HUES6 (cell line): ENCODE measurements around the gene BCAS3.

Experiments used
- H3K27ac ChIP-seq: 2 replicates; pipeline ENCODE4 v1.7.0; 2013; ENCODE audit warnings: low read depth, mild to moderate bottlenecking, low read length, inconsistent platforms
- H3K27me3 ChIP-seq: 2 replicates; pipeline ENCODE4 v1.6.1; 2013; ENCODE audit warnings: low read length; ENCODE audit not compliant: control insufficient read depth, insufficient read depth
- H3K36me3 ChIP-seq: 2 replicates; pipeline ENCODE4 v1.6.1; 2013; ENCODE audit warnings: low read length; ENCODE audit not compliant: control insufficient read depth, insufficient read depth
- H3K4me1 ChIP-seq: 2 replicates; pipeline ENCODE4 v1.6.1; 2013; ENCODE audit warnings: low read length; ENCODE audit not compliant: control insufficient read depth, insufficient read depth
- H3K4me3 ChIP-seq: 2 replicates; pipeline ENCODE4 v1.5.1; 2013; ENCODE audit warnings: low read depth, low read length
- H3K9ac ChIP-seq: one replicate; pipeline ENCODE4 v1.6.1; 2013; ENCODE audit warnings: mild to moderate bottlenecking, low read length
- H3K9me3 ChIP-seq: 2 replicates; pipeline ENCODE4 v1.6.1; 2013; ENCODE audit warnings: low read depth, low read length; ENCODE audit not compliant: control insufficient read depth, insufficient read depth

BCAS3 gene

DNA sequence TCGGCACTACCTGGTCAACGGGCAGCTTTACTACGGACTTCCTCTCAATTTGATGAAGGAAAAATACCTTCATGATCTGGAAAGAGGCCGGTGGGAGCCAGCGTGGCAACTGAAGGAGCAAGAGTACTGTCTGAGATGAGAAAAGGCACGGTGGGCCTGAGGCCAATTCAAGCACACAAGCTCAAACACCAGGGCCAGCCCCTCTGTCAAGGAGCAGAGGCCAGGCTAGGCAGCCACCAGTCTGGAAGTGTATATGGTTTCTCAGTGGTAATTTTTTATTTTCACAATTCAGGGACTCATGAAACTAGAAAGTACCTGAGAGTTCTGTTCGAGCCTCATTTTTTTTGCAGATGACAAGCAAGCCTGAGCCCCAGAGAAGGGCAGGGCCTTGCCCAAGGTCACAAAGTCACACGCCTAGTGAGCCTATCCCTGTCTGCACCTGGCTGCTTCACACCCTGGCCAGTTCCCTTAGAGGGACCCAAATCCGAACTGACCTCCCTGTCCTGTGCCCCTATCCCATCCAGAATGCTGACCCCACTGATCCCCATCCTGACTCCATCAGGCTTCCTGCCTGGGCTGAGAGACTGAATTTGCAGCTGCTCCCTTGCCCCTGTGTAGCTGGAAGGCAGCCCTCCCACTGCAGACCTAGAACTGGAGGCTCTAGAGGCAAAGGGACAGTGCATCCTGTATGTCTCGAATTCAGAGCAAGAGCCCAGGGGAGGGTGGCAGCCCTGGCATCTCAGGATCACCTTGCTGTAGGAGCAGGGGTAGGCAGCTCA lies 717.2 kb downstream of the BCAS3 start:
- no peak overlapping the region for H3K4me3 ChIP-seq
- peaks cover 93% of the 10 kb centered on the region for H3K27me3 ChIP-seq
- H3K27ac ChIP-seq = no peak overlapping the region

DNA sequence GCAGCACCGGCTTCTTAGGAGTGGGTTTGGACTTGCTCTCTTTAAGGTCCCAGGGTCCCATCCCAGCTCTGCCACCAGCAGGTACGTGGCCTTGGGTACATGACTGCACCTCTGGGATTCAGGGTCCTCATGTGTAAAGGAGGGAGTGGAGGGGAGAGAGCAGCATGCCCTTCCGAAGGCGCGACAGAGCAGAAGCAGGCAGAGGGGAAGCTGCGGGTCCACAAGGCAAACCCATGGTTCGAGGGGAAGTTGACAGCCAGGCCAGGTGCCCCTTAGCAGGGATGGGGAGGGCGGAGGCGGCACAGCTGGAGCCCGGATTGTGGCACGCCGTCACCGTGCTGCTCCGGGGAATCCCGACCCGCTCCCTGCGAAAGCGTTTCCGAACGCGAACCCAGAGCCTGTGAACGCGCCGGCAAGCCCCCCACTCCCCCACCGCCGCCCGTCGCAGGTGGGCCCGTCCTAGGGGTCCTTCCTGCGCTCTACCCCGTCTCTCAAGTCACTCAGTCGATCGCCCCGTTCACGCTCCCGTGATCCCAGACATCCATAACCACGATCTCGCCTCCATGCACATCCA lies 717.8 kb downstream of the BCAS3 start:
- Histone ChIP-seq H3K9ac (no peak overlapping the region), H3K4me3 (peak overlapping the region; percentile 43), H3K4me1 (peaks cover 31% of the 10 kb centered on the region), H3K9me3 (no peaks in the 10 kb centered on the region), H3K36me3 (no peaks in the 10 kb centered on the region), H3K27ac (no peak overlapping the region), H3K27me3 (peaks cover 99% of the 10 kb centered on the region)

More for the DNA sequence above, 717.2 kb downstream of the BCAS3 start:
- Histone ChIP-seq H3K9me3 (no peaks in the 10 kb centered on the region), H3K9ac (no peak overlapping the region), H3K4me1 (peaks cover 34% of the 10 kb centered on the region), H3K36me3 (no peaks in the 10 kb centered on the region)

DNA sequence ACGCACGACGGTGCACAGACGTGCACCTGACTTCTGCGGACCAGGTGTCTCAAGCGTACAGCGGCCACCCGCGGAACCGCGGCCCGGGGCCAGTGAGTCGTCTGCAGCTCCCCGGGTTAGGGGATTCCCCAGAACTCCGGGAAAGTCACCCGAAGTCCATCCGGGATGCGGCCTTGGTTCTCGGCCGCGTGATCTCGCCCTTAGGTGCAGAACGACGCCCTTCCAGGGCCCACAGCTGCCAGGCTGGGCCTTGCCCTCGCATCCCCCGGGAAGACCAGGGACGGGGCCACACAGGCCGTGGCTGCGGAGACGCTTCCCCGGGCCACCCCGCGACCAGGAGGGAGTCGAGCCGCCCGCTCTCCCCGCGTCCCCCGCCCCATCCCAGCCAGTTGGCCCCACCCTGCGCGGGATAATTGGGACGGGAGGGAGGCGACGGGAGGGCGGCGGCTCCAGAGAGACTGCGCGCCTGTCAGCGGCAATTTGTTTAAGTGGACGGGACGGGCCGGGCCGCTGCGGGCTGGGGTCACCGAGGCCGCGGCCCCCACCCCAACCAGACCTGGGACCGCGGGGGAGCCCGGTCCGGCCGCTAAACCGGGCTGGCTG lies 718.4 kb downstream of the BCAS3 start:
- H3K4me3 ChIP-seq = peak overlapping the region; percentile 45
- peaks cover 31% of the 10 kb centered on the region for H3K4me1 ChIP-seq
- H3K9ac ChIP-seq = no peak overlapping the region
- no peaks in the 10 kb centered on the region for H3K36me3 ChIP-seq
- H3K27me3 ChIP-seq = peaks cover 99% of the 10 kb centered on the region
- H3K27ac ChIP-seq = no peak overlapping the region
- no peaks in the 10 kb centered on the region for H3K9me3 ChIP-seq

DNA sequence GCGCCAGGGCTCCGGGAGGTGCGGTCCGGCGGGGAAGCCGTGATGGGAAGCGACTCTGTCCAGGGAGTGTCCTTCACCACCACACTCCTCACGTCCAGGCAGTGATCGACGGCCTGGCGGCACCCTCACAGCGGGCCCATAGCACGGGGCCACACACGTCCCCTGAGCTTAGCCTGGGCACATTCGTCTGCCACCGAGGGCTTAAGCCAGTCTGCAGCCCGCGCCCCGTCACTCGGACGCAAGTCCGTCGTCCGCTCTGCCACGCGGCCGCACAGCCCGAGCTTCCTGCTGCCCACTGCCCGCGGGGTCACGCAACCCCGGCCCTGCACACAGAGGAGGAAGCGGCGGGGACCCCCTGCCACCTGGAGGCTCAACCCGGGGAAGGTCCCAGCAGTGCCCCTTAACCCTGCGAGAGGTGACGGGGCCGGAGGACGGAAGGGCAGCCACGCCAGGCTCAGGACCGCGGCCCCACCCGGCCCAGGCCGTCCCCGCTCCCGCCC lies 719.0 kb downstream of the BCAS3 start:
- H3K4me1 ChIP-seq = peaks cover 31% of the 10 kb centered on the region
- H3K9ac ChIP-seq = peak overlapping the region; percentile 17
- H3K4me3 ChIP-seq = peak overlapping the region; percentile 45
- H3K9me3 ChIP-seq = no peaks in the 10 kb centered on the region
- peaks cover 99% of the 10 kb centered on the region for H3K27me3 ChIP-seq
- H3K36me3 ChIP-seq = no peaks in the 10 kb centered on the region
- no peak overlapping the region for H3K27ac ChIP-seq

DNA sequence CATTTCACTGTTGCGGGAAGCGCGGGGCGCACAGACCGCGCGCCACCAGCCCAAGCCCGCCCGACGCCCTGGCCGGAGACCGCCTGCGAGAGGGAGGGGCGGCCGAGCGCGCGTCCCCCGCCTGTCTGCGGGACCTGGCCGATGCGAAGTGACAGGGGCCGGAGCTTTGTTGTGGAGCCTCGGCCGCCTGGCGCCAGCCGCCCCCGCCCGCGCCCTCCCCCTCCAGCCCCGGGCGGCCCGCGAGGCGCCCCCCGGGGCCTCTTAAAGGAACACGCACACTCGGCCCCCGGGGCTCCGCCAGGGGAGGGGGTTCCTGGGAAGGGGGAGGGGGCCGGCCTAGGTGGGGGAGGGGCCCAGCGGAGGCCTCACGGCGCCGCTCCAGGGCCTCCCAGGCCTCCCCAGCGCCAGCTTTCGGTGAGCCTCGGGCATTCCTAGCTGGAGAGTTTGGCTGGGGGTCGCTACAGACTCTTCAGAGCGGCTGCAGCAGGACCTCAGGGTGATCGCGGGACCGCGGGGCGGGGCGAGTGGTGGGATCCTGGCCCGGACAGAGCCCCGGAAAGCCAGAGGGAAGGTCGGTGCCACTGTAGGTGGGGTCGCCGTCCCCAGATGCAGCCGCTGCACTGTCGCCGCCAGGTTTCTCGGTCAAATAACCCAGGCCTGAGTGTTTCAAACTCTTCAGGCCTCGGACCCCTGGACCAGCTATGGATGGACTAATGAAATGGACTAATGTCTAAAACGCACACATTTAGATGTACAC lies 719.6 kb downstream of the BCAS3 start:
- H3K4me3 ChIP-seq = peak overlapping the region; percentile 53
- H3K9ac ChIP-seq = peak overlapping the region; percentile 17
- H3K36me3 ChIP-seq = no peaks in the 10 kb centered on the region
- peaks cover 99% of the 10 kb centered on the region for H3K27me3 ChIP-seq
- H3K9me3 ChIP-seq = no peaks in the 10 kb centered on the region
- H3K4me1 ChIP-seq = peaks cover 31% of the 10 kb centered on the region
- no peak overlapping the region for H3K27ac ChIP-seq

DNA sequence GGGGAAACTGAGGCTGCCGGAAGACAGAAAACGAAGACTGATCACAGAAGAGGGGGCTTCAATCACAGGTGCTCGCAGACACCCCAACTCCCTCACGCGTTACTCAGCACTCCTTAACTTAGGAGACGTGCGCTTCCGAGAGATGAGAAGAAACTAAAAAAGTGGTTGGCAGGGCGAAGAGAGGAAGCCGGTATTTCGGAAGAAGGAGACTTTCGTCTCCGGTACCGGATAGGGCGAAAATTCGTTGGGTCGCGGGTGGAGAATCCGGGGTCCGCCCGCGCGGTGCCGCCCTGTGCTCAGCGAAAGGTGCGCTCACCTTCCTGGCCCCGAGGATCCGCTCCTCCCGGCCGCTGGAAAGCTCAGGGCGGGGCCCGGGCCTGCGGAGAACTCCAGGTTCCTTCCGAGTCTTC lies 721.1 kb downstream of the BCAS3 start:
- H3K9me3 ChIP-seq = no peaks in the 10 kb centered on the region
- H3K27ac ChIP-seq = no peak overlapping the region
- peaks cover 99% of the 10 kb centered on the region for H3K27me3 ChIP-seq
- H3K4me1 ChIP-seq = peaks cover 32% of the 10 kb centered on the region
- peak overlapping the region; percentile 53 for H3K4me3 ChIP-seq
- H3K9ac ChIP-seq = no peak overlapping the region
- H3K36me3 ChIP-seq = no peaks in the 10 kb centered on the region

DNA sequence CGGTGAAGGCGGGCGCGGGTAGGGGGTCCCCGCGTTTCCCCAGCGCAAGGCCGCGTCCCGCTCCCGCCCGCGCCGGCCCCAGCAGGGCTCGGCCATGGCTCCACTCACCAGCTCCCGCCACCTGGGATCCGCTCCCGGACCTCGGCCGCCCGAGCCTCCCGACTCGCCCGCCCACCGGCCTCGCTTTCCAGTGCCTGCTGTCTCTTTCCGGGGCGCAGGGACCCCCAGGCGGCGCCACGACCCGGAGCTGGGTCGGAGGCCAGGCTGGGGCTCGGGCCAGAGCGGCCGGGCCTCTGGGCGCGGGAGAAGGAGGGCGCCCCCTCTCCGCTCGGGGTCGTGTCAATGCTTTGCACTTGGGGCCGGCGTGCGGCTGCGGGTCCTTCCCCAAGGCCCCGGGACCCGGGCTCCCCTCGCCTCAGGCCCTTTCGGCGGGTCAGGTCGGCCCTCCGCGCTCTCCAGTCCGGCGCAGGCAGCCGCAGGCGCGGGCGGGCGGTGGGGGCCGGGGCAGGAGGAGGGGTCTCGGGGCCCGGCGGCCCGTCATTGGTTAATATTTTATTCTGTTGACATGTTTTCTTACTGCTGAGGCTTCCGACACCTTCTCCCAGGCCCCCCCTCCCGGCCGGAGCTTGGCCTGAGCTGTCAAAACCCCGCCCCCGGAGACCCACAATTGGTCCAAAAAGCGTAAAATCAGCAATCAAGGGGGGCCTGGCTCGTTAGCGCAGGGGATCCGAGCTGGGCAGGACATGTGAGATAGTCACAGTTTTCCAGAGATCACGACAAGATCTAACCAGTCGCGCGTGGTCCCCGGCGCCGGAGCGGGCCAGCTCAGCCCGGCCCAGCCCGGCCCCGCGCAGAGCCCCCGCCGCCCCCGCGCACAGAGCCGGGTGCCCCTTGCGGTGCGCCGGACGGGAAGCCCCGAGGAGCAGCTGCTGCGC lies 721.7 kb downstream of the BCAS3 start, which contains the start of gene TBX2:
TSS of gene TBX2 (plus strand) at position 713 of the 935 bp plus-strand sequence. CDS start 334 bp downstream, outside the sequence.
- Histone ChIP-seq H3K9me3 (no peaks in the 10 kb centered on the region), H3K27ac (no peak within 1 kb of the TSS), H3K4me1 (peaks cover 32% of the 10 kb centered on the region), H3K4me3 (peak within 1 kb of the TSS; percentile 53), H3K27me3 (peaks cover 99% of the 10 kb centered on the region), H3K36me3 (no peaks in the 10 kb centered on the region), H3K9ac (no peak within 1 kb of the TSS)

DNA sequence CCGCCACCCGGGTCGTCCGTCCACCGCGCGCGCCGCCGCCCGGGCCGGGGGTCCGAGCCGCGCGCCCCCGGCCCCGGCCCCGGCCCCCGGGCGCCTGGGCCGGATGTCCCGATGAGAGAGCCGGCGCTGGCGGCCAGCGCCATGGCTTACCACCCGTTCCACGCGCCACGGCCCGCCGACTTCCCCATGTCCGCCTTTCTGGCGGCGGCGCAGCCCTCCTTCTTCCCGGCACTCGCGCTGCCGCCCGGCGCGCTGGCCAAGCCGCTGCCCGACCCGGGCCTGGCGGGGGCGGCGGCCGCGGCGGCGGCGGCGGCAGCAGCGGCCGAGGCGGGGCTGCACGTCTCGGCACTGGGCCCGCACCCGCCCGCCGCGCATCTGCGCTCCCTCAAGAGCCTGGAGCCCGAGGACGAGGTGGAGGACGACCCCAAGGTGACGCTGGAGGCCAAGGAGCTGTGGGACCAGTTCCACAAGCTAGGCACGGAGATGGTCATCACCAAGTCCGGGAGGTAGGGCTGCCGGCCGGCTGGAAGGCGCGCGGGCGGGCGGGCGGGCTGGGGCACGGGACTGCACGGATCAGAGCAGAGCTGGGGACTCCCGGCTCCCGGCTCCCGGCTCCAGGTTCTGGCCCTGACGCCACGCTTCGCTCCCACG lies 722.5 kb downstream of the BCAS3 start:
- no peak overlapping the region for H3K27ac ChIP-seq
- H3K9me3 ChIP-seq = no peaks in the 10 kb centered on the region
- peaks cover 99% of the 10 kb centered on the region for H3K27me3 ChIP-seq
- H3K4me3 ChIP-seq = peak overlapping the region; percentile 43; the same call in 1 of the 2 replicates
- H3K4me1 ChIP-seq = peaks cover 38% of the 10 kb centered on the region
- H3K9ac ChIP-seq = no peak overlapping the region
- no peaks in the 10 kb centered on the region for H3K36me3 ChIP-seq

DNA sequence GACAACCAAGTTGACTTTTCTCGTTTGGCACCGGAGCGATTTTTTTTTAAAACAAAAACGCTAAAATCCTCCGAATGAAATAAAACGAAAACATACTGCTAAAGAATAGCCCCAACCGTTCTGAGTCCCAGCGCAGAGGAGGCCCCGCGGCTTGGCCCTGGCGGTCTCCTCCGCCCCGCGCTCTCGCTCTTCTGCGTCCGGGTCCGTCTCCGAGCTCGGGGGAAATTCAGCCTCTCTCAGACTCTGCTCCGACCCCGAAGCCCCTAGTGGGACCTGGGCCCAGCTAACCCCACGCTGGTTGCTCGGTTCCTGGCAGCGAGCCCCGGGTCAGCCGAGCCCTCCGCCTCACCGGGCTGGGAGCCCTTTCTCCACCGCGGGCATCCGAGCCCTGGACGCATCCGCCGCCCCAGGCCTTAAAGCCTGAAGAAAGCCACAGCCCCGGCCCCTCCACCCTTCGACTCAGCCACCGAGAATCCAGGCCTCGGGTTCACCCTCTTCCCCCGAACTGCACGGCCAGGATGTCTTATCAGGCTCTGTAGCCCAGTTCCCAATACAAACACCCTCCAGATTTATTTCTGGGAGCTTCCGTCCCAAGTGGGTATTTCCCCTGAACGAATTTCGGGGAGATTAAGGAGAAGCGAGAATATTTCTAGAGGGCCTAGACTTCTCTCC lies 723.2 kb downstream of the BCAS3 start:
- Histone ChIP-seq H3K9ac (no peak overlapping the region), H3K4me1 (peaks cover 39% of the 10 kb centered on the region), H3K27ac (no peak overlapping the region), H3K4me3 (peak overlapping the region; percentile 43; the same call in 1 of the 2 replicates), H3K9me3 (no peaks in the 10 kb centered on the region), H3K36me3 (no peaks in the 10 kb centered on the region), H3K27me3 (peaks cover 99% of the 10 kb centered on the region)
